BE2C (cell line): ENCODE data around the gene OCA2.
"Not testable (repeated sequence)": the region's sequence is repeated elsewhere in the genome, so short reads cannot be mapped to it uniquely, and the experiment has no call there.

Source experiments
- DNase-seq: peaks from one replicate; pipeline ENCODE4 v3.0.0-alpha.2; 2020
- H3K27me3 ChIP-seq: fragments of 250-450 bp; sonication (Bioruptor Pico); 2 replicates; pipeline ENCODE4 v1.5.1; 2020; ENCODE audit warnings: mild to moderate bottlenecking
- H3K36me3 ChIP-seq: fragments of 250-450 bp; sonication (Bioruptor Pico); 2 replicates; pipeline ENCODE4 v1.5.1; 2020; ENCODE audit warnings: mild to moderate bottlenecking
- H3K4me1 ChIP-seq: fragments of 250-450 bp; sonication (Bioruptor Pico); 2 replicates; pipeline ENCODE4 v1.5.1; 2020
- H3K4me3 ChIP-seq: 2 replicates; pipeline ENCODE4 v1.5.1; 2011; ENCODE audit warnings: low read depth, low read length
- H3K9me3 ChIP-seq: fragments of 250-450 bp; sonication (Bioruptor Pico); 2 replicates; pipeline ENCODE4 v1.5.1; 2020
- CTCF ChIP-seq: IDR thresholded peaks from 2 replicates; pipeline ENCODE4 v1.5.1; 2012; ENCODE audit warnings: mild to moderate bottlenecking, low read depth, low read length

The OCA2 gene

GRCh38 chr15:28017423-28017924 is 81.6 kb downstream of the OCA2 start:
- peaks cover 6% of the 10 kb centered on the region for H3K4me1 ChIP-seq
- no peaks in the 10 kb centered on the region for H3K27me3 ChIP-seq
- no peak overlapping the region for H3K4me3 ChIP-seq
- peak; percentile 45 for DNase-seq
- peak; percentile 47 for TF ChIP-seq CTCF
- no peaks in the 10 kb centered on the region for H3K9me3 ChIP-seq
- H3K36me3 ChIP-seq: no peaks in the 10 kb centered on the region

- DNase-seq: no peak
- TF ChIP-seq CTCF: no peak
- no peak overlapping the region for H3K4me3 ChIP-seq
- H3K4me1 ChIP-seq: no peaks in the 10 kb centered on the region
- H3K27me3 ChIP-seq: no peaks in the 10 kb centered on the region
- H3K9me3 ChIP-seq: no peaks in the 10 kb centered on the region
- no peaks in the 10 kb centered on the region for H3K36me3 ChIP-seq
Observed at GRCh38 chr15:28015855-28016254, 83.3 kb downstream of the OCA2 start.

DNA sequence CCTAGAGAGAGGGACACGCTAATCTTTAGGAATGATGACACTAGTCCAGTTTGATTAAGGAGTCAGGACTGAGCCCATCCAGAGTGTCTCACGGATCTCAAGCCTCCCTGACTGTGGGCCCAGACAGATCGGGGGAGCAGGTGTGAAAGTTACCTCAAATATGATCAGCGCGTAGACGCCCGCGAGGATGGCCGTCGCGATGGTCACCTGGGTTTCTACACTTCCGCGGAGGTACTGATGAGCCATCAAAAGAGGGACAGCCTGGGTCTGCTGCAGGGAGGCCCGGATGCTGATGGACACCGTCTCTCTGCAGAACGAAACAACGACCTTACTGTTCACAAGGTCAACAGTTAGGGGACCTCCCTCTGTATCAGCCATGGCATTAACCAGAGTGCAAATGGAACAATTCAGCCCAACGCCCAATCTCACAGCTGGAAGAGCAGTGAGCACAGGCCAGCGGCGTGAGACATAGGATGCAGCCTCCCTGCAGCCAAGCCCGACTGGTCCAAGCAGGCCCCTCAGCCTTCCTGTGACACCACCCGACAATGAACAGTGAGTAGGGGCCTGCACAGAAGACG is 84.4 kb downstream of the OCA2 start:
- no peak for DNase-seq
- Histone ChIP-seq H3K9me3 (no peaks in the 10 kb centered on the region), H3K4me3 (no peak overlapping the region), H3K27me3 (no peaks in the 10 kb centered on the region), H3K4me1 (no peaks in the 10 kb centered on the region), H3K36me3 (no peaks in the 10 kb centered on the region)
- TF ChIP-seq CTCF: no peak

- Histone ChIP-seq H3K4me3 (no peak overlapping the region), H3K36me3 (no peaks in the 10 kb centered on the region), H3K27me3 (no peaks in the 10 kb centered on the region), H3K9me3 (no peaks in the 10 kb centered on the region), H3K4me1 (no peaks in the 10 kb centered on the region)
- DNase-seq: no peak
- TF ChIP-seq CTCF: no peak
Observed at GRCh38 chr15:28013976-28014375, 85.1 kb downstream of the OCA2 start.

DNA sequence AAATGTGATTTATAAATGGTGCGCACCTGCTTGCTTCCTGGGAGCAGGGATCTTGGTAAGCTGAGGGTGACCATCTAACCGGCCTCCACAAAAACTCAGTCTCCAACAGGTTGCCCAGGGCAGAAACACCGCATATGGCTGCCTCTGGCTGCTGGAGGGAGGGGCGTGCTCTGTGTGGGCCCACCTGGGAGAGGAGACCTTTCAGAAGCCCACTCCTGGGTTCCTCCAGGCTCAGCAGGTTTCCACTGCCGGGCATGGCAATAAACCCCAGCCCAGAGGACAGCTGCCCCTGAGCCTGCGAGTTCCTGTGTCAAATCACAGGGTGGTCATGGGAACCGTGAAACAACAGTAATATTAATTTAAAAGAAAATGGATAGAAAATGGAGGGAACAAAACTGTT is 85.6 kb downstream of the OCA2 start:
- Histone ChIP-seq H3K27me3 (peaks cover 2% of the 10 kb centered on the region; the same call in 1 of the 2 replicates), H3K36me3 (no peaks in the 10 kb centered on the region), H3K4me3 (no peak overlapping the region), H3K4me1 (no peaks in the 10 kb centered on the region), H3K9me3 (no peaks in the 10 kb centered on the region; the same call in 1 of the 2 replicates)
- DNase-seq: no peak
- TF ChIP-seq CTCF: no peak

- Histone ChIP-seq H3K27me3 (peaks cover 4% of the 10 kb centered on the region; the same call in 1 of the 2 replicates), H3K4me3 (no peak overlapping the region), H3K9me3 (no peaks in the 10 kb centered on the region; the same call in 1 of the 2 replicates), H3K36me3 (no peaks in the 10 kb centered on the region), H3K4me1 (no peaks in the 10 kb centered on the region)
- no peak for DNase-seq
- TF ChIP-seq CTCF: no peak
Observed at GRCh38 chr15:28012231-28012630, 86.9 kb downstream of the OCA2 start.

DNA sequence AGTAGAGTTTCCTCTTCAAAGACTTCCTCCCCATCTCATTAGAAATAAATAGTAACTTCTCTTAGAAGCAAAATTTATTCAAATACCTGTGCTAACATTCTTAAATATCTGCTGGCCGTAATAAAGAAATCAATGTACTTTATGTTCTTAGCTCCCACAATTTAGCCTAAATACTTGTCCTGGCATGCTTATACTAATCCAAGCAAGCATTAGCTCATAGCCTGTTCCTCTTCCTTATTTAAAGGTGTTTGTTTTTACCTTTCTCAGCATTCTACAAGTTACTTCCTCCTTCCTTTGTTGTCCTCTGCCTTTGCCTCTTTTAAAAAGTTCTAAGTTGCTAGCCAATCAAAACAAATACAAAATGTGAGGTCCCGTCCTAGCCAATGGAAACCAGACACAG is 90.9 kb downstream of the OCA2 start:
- H3K4me1 ChIP-seq, DNase-seq, H3K4me3 ChIP-seq, H3K27me3 ChIP-seq, H3K9me3 ChIP-seq, H3K36me3 ChIP-seq: not testable (repeated sequence)
